ENCODE data around the gene TMEM221. TPM values are rescaled to one million over a fixed set of nuclear protein-coding genes. Genes with fewer than 3 reads are reported as not detected.

Gene TMEM221
- total and polyA plus RNA-seq, 7 experiments from 2014 or later, result not detected

- Mint-ChIP-seq H3K27me3 (peaks cover 0 to 2% (median 0%) of the 10 kb centered on the region in 5 donors), H3K4me3 (peak within 1 kb of the TSS; percentile 80 to 98 (median 95)), H3K4me1 (peaks cover 20 to 47% (median 35%) of the 10 kb centered on the region in 7 donors), H3K9me3 (no peaks in the 10 kb centered on the region), H3K36me3 (peaks cover 0 to 26% (median 0%) of the 10 kb centered on the region in 5 donors), H3K27ac (peak within 1 kb of the TSS; percentile 81 to 98 (median 88))
- ATAC-seq (peak; percentile 90), DNase-seq (peak in 6 of 9 donors; percentile 20 to 69 (median 50))
- Histone ChIP-seq H3K27me3 (ENCODE audit: control insufficient read depth in 2 of 2, insufficient read depth in 2 of 2, low read length in 2 of 2) (no peaks in the 10 kb centered on the region), H3K27ac (ENCODE audit: low read depth, low read length) (peak within 1 kb of the TSS; percentile 83), H3K36me3 (ENCODE audit: control insufficient read depth in 2 of 3, insufficient read depth in 3 of 3, low read length in 3 of 3) (peaks cover 0 to 15% (median 0%) of the 10 kb centered on the region in 3 experiments), H3K4me3 (ENCODE audit: low read length) (peak within 1 kb of the TSS; percentile 81), H3K4me1 (ENCODE audit: control insufficient read depth in 2 of 2, insufficient read depth in 2 of 2, low read length in 2 of 2) (peaks cover 0 to 12% of the 10 kb centered on the region in 2 donors), H3K9me3 (ENCODE audit: control insufficient read depth in 2 of 3, low read length in 3 of 3) (no peaks in the 10 kb centered on the region)
- intact Hi-C loops (cut with micrococcal nuclease), result loop anchor here (1.0 to 5.0 kb wide), 7 partner anchors 10 to 107 kb away; partner anchors contain the start of genes DDA1 (in 1 of the 2), GTPBP3 (in 1 of the 2), MRPL34 (in 1 of the 2) and MVB12A (in 1 of the 2)
- ChIA-PET POLR2A (interaction anchor here (0.5 to 4.7 kb wide), 7 partner anchors 10 to 1513 kb away, joined by 3 to 33 read pairs (median 3); partner anchors contain the start of gene MVB12A), CTCF (interaction anchor here (0.6 to 1.9 kb wide), 3 partner anchors 14 to 442 kb away, joined by 3 to 7 read pairs (median 3); partner anchors contain the start of genes JAK3 and MVB12A)
These were observed 43.0 kb downstream of the TMEM221 start, which contains the start of gene BST2 for GRCh38 chr19:17405250-17406045. Gene BST2, minus strand, starts transcription at chr19:17405630. Its CDS starts 55 bp downstream, at chr19:17405575.

GRCh38 chr19:17404621-17405249, 43.7 kb downstream of the TMEM221 start:
- Mint-ChIP-seq H3K36me3 (peaks cover 0 to 26% (median 0%) of the 10 kb centered on the region in 5 donors), H3K27ac (peak overlapping the region; percentile 81 to 98 (median 88)), H3K4me3 (peak overlapping the region; percentile 80 to 98 (median 95)), H3K4me1 (peaks cover 20 to 47% (median 35%) of the 10 kb centered on the region in 7 donors), H3K27me3 (peaks cover 0 to 2% (median 0%) of the 10 kb centered on the region in 5 donors), H3K9me3 (no peaks in the 10 kb centered on the region)
- Histone ChIP-seq H3K36me3 (ENCODE audit: control insufficient read depth in 2 of 3, insufficient read depth in 3 of 3, low read length in 3 of 3) (peaks cover 0 to 15% (median 0%) of the 10 kb centered on the region in 3 experiments), H3K27ac (ENCODE audit: low read depth, low read length) (peak overlapping the region; percentile 83), H3K4me1 (ENCODE audit: control insufficient read depth in 2 of 2, insufficient read depth in 2 of 2, low read length in 2 of 2) (peaks cover 0 to 12% of the 10 kb centered on the region in 2 donors), H3K9me3 (ENCODE audit: control insufficient read depth in 2 of 3, low read length in 3 of 3) (no peaks in the 10 kb centered on the region), H3K4me3 (ENCODE audit: low read length) (peak overlapping the region; percentile 81), H3K27me3 (ENCODE audit: control insufficient read depth in 2 of 2, insufficient read depth in 2 of 2, low read length in 2 of 2) (no peaks in the 10 kb centered on the region)
- DNase-seq (no peak), ATAC-seq (no peak)
- POLR2A ChIA-PET, result interaction anchor here (0.7 to 4.7 kb wide), 7 partner anchors 10 to 328 kb away, joined by 3 to 33 read pairs (median 4); partner anchors contain the start of gene MVB12A
- CTCF ChIA-PET, result interaction anchor here (1.0 kb wide), 1 partner anchor 16 kb away, joined by 3 read pairs; no protein-coding TSS in a partner anchor
- intact Hi-C loops (cut with micrococcal nuclease), result loop anchor here (1.0 to 5.0 kb wide), 7 partner anchors 9 to 108 kb away; partner anchors contain the start of genes DDA1 (in 1 of the 2), GTPBP3 (in 1 of the 2), MRPL34 (in 1 of the 2) and MVB12A (in 1 of the 2)

GRCh38 chr19:17404015-17404414, 44.5 kb downstream of the TMEM221 start:
- H3K4me3 ChIP-seq (ENCODE audit: low read length), result peak overlapping the region; percentile 81
- H3K27me3 ChIP-seq (ENCODE audit: control insufficient read depth in 2 of 2, insufficient read depth in 2 of 2, low read length in 2 of 2), result no peaks in the 10 kb centered on the region
- Mint-ChIP-seq H3K36me3 (peaks cover 0 to 26% (median 0%) of the 10 kb centered on the region in 5 donors), H3K27ac (peak overlapping the region; percentile 59 to 96 (median 88)), H3K27me3 (peaks cover 0 to 2% (median 0%) of the 10 kb centered on the region in 5 donors), H3K4me1 (peaks cover 20 to 47% (median 35%) of the 10 kb centered on the region in 7 donors), H3K9me3 (no peaks in the 10 kb centered on the region), H3K4me3 (peak overlapping the region; percentile 80 to 98 (median 95))
- POLR2A ChIA-PET, result interaction anchor here (0.5 to 1.7 kb wide), 3 partner anchors 12 to 16 kb away, joined by 3 to 7 read pairs (median 3); partner anchors contain the start of gene MVB12A
- intact Hi-C loops (cut with micrococcal nuclease), result loop anchor here in 1 of 2 donors (2.0 kb wide), 1 partner anchor 13 kb away; no protein-coding TSS in a partner anchor
- peak overlapping the region; percentile 83 for H3K27ac ChIP-seq (ENCODE audit: low read depth, low read length)
- H3K36me3 ChIP-seq (ENCODE audit: control insufficient read depth in 2 of 3, insufficient read depth in 3 of 3, low read length in 3 of 3), result peaks cover 0 to 15% (median 0%) of the 10 kb centered on the region in 3 experiments
- peaks cover 0 to 12% of the 10 kb centered on the region in 2 donors for H3K4me1 ChIP-seq (ENCODE audit: control insufficient read depth in 2 of 2, insufficient read depth in 2 of 2, low read length in 2 of 2)
- CTCF ChIA-PET, result interaction anchor here (0.5 to 1.1 kb wide), 2 partner anchors 57 to 61 kb away, joined by 4 read pairs; no protein-coding TSS in a partner anchor
- ATAC-seq (no peak), DNase-seq (no peak)
- no peaks in the 10 kb centered on the region for H3K9me3 ChIP-seq (ENCODE audit: control insufficient read depth in 2 of 3, low read length in 3 of 3)

GRCh38 chr19:17402982-17403855, 45.2 kb downstream of the TMEM221 start:
- intact Hi-C loops (cut with micrococcal nuclease), result loop anchor here in 1 of 2 donors (1.0 kb wide), 2 partner anchors 12 to 67 kb away; partner anchors contain the start of gene SLC27A1
- Mint-ChIP-seq H3K27me3 (peaks cover 0 to 2% (median 0%) of the 10 kb centered on the region in 5 donors), H3K4me3 (peak overlapping the region; percentile 73 to 98 (median 92)), H3K36me3 (peaks cover 0 to 29% (median 0%) of the 10 kb centered on the region in 5 donors), H3K9me3 (no peaks in the 10 kb centered on the region), H3K27ac (peak overlapping the region in 7 of 9 donors; percentile 81 to 96 (median 88)), H3K4me1 (peaks cover 20 to 46% (median 35%) of the 10 kb centered on the region in 7 donors)
- Histone ChIP-seq H3K36me3 (ENCODE audit: control insufficient read depth in 2 of 3, insufficient read depth in 3 of 3, low read length in 3 of 3) (peaks cover 0 to 15% (median 0%) of the 10 kb centered on the region in 3 experiments), H3K27ac (ENCODE audit: low read depth, low read length) (peak overlapping the region; percentile 45), H3K4me3 (ENCODE audit: low read length) (no peak overlapping the region), H3K27me3 (ENCODE audit: control insufficient read depth in 2 of 2, insufficient read depth in 2 of 2, low read length in 2 of 2) (no peaks in the 10 kb centered on the region), H3K9me3 (ENCODE audit: control insufficient read depth in 2 of 3, low read length in 3 of 3) (no peaks in the 10 kb centered on the region), H3K4me1 (ENCODE audit: control insufficient read depth in 2 of 2, insufficient read depth in 2 of 2, low read length in 2 of 2) (peaks cover 0 to 12% of the 10 kb centered on the region in 2 donors)
- ChIA-PET POLR2A (interaction anchor here (0.5 to 1.7 kb wide), 4 partner anchors 11 to 16 kb away, joined by 3 to 7 read pairs (median 3); partner anchors contain the start of gene MVB12A), CTCF (interaction anchor here (0.5 to 1.1 kb wide), 2 partner anchors 58 to 62 kb away, joined by 4 read pairs; no protein-coding TSS in a partner anchor)
- DNase-seq, result peak in 3 of 9 donors; percentile 21 to 58 (median 37)
- peak; percentile 68 for ATAC-seq

- POLR2A ChIA-PET, result interaction anchor here (0.7 kb wide), 1 partner anchor 12 kb away, joined by 4 read pairs; no protein-coding TSS in a partner anchor
- Histone ChIP-seq H3K27ac (ENCODE audit: low read depth, low read length) (no peak overlapping the region), H3K4me3 (ENCODE audit: low read length) (no peak overlapping the region), H3K27me3 (ENCODE audit: control insufficient read depth in 2 of 2, insufficient read depth in 2 of 2, low read length in 2 of 2) (no peaks in the 10 kb centered on the region), H3K4me1 (ENCODE audit: control insufficient read depth in 2 of 2, insufficient read depth in 2 of 2, low read length in 2 of 2) (peaks cover 0 to 12% of the 10 kb centered on the region in 2 donors), H3K9me3 (ENCODE audit: control insufficient read depth in 2 of 3, low read length in 3 of 3) (no peaks in the 10 kb centered on the region), H3K36me3 (ENCODE audit: control insufficient read depth in 2 of 3, insufficient read depth in 3 of 3, low read length in 3 of 3) (peaks cover 0 to 15% (median 0%) of the 10 kb centered on the region in 3 experiments)
- peak overlapping the region in 3 of 9 donors; percentile 10 to 60 (median 26) for H3K27ac Mint-ChIP-seq
- DNase-seq (no peak), ATAC-seq (no peak)
- H3K27me3 Mint-ChIP-seq, result peaks cover 0 to 2% (median 0%) of the 10 kb centered on the region in 5 donors
- CTCF ChIA-PET, result no interaction called here
- no peaks in the 10 kb centered on the region for H3K9me3 Mint-ChIP-seq
- intact Hi-C loops (cut with micrococcal nuclease), result no loop called here
- H3K36me3 Mint-ChIP-seq, result peaks cover 0 to 28% (median 0%) of the 10 kb centered on the region in 5 donors
- peak overlapping the region in 1 of 10 donors; percentile 35 for H3K4me3 Mint-ChIP-seq
- H3K4me1 Mint-ChIP-seq, result peaks cover 10 to 30% (median 21%) of the 10 kb centered on the region in 7 donors
These were observed 46.8 kb downstream of the TMEM221 start for GRCh38 chr19:17401628-17402027.

All from naive thymus-derived CD4-positive, alpha-beta T cell (primary cell).